GM23338 (cell line): ENCODE measurements around the gene IGSF1. TPM values are rescaled to one million over a fixed set of nuclear protein-coding genes. Genes with fewer than 3 reads are reported as not detected.

Experiments
- ATAC-seq: fragments of 200-7000 bp; cut with Tn5 transposase; 3 replicates; pipeline ENCODE4 v1.9.1; 2020
- DNase-seq: peaks from one replicate; pipeline ENCODE4 v3.0.0-alpha.2; 2015; ENCODE audit warnings: low spot score
- H2AFZ ChIP-seq: fragments of 200-600 bp; sonication (generic); 2 replicates; pipeline ENCODE4 v1.8.0; 2016; ENCODE audit warnings: antibody characterized with exemption, mild to moderate bottlenecking, moderate library complexity
- H3F3A ChIP-seq: fragments of 200-600 bp; sonication (generic); replicated peaks from 2 replicates; pipeline ENCODE4 v1.8.0; 2017; ENCODE audit warnings: antibody characterized with exemption, mixed run types, low read depth
- H3K27ac ChIP-seq: fragments of 200-600 bp; sonication (generic); 2 replicates; pipeline ENCODE4 v1.6.1; 2016; ENCODE audit warnings: low read depth
- H3K27me3 ChIP-seq: fragments of 200-600 bp; sonication (generic); 2 replicates; pipeline ENCODE4 v1.8.0; 2016; ENCODE audit warnings: mild to moderate bottlenecking, mixed run types, moderate library complexity; ENCODE audit not compliant: insufficient read depth
- H3K36me3 ChIP-seq: fragments of 200-600 bp; sonication (generic); 2 replicates; pipeline ENCODE4 v1.8.0; 2016; ENCODE audit warnings: mild to moderate bottlenecking; ENCODE audit not compliant: insufficient read depth
- H3K4me1 ChIP-seq: fragments of 200-600 bp; sonication (generic); 2 replicates; pipeline ENCODE4 v1.8.0; 2016; ENCODE audit warnings: mild to moderate bottlenecking, moderate library complexity; ENCODE audit not compliant: insufficient read depth
- H3K4me2 ChIP-seq: fragments of 200-600 bp; sonication (generic); 2 replicates; pipeline ENCODE4 v1.7.1; 2017; ENCODE audit warnings: mixed run types
- H3K4me3 ChIP-seq: fragments of 200-600 bp; sonication (generic); 2 replicates; pipeline ENCODE4 v1.6.1; 2016; ENCODE audit warnings: mixed run types
- H3K79me2 ChIP-seq: fragments of 200-600 bp; sonication (generic); replicated peaks from 2 replicates; pipeline ENCODE4 v1.8.0; 2017; ENCODE audit warnings: mild to moderate bottlenecking; ENCODE audit not compliant: insufficient read depth
- H3K9me2 ChIP-seq: fragments of 200-600 bp; sonication (generic); 2 replicates; pipeline ENCODE4 v1.8.0; 2017; ENCODE audit not compliant: insufficient read depth
- H4K20me1 ChIP-seq: fragments of 200-600 bp; sonication (generic); replicated peaks from 2 replicates; pipeline ENCODE4 v1.8.0; 2017; ENCODE audit warnings: mild to moderate bottlenecking; ENCODE audit not compliant: insufficient read depth
- H3K27ac Mint-ChIP-seq: 2 replicates; pipeline ENCODE4 v1.8.0; 2020; ENCODE audit warnings: inconsistent platforms, mild to moderate bottlenecking, moderate library complexity, mixed read lengths
- H3K27me3 Mint-ChIP-seq: 3 replicates; pipeline ENCODE4 v1.8.0; 2022; ENCODE audit warnings: low read depth, mild to moderate bottlenecking, moderate library complexity, mixed read lengths, inconsistent platforms; ENCODE audit not compliant: insufficient read depth, poor library complexity
- H3K36me3 Mint-ChIP-seq: 3 replicates; pipeline ENCODE4 v1.8.0; 2021; ENCODE audit warnings: low read depth, mild to moderate bottlenecking, inconsistent platforms, moderate library complexity, mixed read lengths
- H3K4me1 Mint-ChIP-seq: 3 replicates; pipeline ENCODE4 v1.8.0; 2020; ENCODE audit warnings: mild to moderate bottlenecking, inconsistent platforms, mixed read lengths
- H3K4me3 Mint-ChIP-seq: 3 replicates; pipeline ENCODE4 v1.8.0; 2021; ENCODE audit warnings: moderate library complexity, mild to moderate bottlenecking, inconsistent platforms, mixed read lengths
- H3K9me3 Mint-ChIP-seq: 3 replicates; pipeline ENCODE4 v1.8.0; 2020; ENCODE audit warnings: moderate library complexity, mild to moderate bottlenecking, inconsistent platforms, mixed read lengths
- CREB1 ChIP-seq: fragments of 250-450 bp; sonication (Bioruptor Pico); IDR thresholded peaks from 2 replicates; pipeline ENCODE4 v1.5.0; 2020; ENCODE audit warnings: low read depth, mild to moderate bottlenecking, moderate library complexity
- EZH2phosphoT487 ChIP-seq: fragments of 200-600 bp; sonication (generic); IDR thresholded peaks from one replicate; pipeline ENCODE4 v1.8.1; 2018; ENCODE audit warnings: antibody characterized with exemption; ENCODE audit not compliant: unreplicated experiment
- JUNB ChIP-seq: IDR thresholded peaks from one replicate; pipeline ENCODE4 v1.6.1; 2016; ENCODE audit warnings: antibody characterized with exemption; ENCODE audit not compliant: unreplicated experiment
- POLR2AphosphoS5 ChIP-seq: IDR thresholded peaks from 2 replicates; pipeline ENCODE4 v1.6.1; 2016; ENCODE audit warnings: antibody characterized with exemption, low read depth
- ZNF331 ChIP-seq: fragments of 250-450 bp; sonication (Bioruptor Pico); IDR thresholded peaks from 2 replicates; pipeline ENCODE4 v1.5.0; 2020; ENCODE audit warnings: low read depth, mild to moderate bottlenecking, moderate library complexity
- polyA plus RNA-seq: library from polyadenylated mRNA; unstranded; fragments of >200 nt; fragmentation: Nextera tagmentation; extraction: Ambion mirVana; gene quantifications from 2 replicates; pipeline ENCODE4 v1.2.1, GENCODE V29; 2016
- total RNA-seq: library from RNA; depleted of rRNA; stranded (reverse); fragments of >200 nt; shearing (Covaris generic); gene quantifications from 2 replicates; pipeline ENCODE4 v1.2.3, GENCODE V29; 2014
- TF ChIP-seq, protein P1 (sequence below): IDR thresholded peaks from one replicate; pipeline ENCODE4 v1.6.1; 2018; ENCODE audit warnings: antibody characterized with exemption; ENCODE audit not compliant: unreplicated experiment
- TF ChIP-seq, protein P2 (sequence below): IDR thresholded peaks from 2 replicates; pipeline ENCODE4 v1.6.1; 2016; ENCODE audit warnings: antibody characterized with exemption
- TF ChIP-seq, protein P3 (sequence below): fragments of 250-450 bp; sonication (Bioruptor Pico); IDR thresholded peaks from 2 replicates; pipeline ENCODE4 v1.5.0; 2020; ENCODE audit warnings: mild to moderate bottlenecking, moderate library complexity

Gene IGSF1
- total and polyA plus RNA-seq, 2 experiments from 2014 or later: 12.8 to 19.5 TPM

DNA sequence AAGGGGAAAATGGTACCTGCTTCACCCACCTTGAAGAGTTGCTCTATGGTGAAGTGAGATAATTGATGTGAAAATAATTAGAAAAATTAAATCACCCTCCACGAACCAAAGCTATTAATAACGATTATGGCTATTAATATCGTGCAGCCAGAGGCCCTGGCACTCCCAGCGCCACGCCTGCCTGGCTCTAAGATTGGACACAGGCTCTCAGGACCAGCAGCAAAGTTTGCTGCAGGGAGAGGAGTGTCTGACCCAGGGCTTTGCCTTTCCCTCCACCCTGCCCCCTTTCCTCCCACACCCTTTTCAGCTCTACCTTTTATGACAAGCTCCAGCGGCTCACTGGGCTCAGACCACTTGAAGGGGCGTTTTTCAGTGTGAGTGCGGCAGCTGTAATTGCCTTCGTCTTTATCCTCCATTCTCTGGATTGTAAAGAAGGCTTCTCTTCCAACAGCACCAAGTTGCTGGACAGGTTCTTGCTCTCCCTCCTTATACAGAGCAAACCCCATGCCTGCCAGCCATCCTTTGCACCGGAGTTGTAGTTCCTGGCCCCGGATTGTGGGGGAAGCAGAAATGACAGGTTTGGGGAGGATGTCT, 11.5 kb downstream of the IGSF1 start (continued):
- TF ChIP-seq, protein P1, sequence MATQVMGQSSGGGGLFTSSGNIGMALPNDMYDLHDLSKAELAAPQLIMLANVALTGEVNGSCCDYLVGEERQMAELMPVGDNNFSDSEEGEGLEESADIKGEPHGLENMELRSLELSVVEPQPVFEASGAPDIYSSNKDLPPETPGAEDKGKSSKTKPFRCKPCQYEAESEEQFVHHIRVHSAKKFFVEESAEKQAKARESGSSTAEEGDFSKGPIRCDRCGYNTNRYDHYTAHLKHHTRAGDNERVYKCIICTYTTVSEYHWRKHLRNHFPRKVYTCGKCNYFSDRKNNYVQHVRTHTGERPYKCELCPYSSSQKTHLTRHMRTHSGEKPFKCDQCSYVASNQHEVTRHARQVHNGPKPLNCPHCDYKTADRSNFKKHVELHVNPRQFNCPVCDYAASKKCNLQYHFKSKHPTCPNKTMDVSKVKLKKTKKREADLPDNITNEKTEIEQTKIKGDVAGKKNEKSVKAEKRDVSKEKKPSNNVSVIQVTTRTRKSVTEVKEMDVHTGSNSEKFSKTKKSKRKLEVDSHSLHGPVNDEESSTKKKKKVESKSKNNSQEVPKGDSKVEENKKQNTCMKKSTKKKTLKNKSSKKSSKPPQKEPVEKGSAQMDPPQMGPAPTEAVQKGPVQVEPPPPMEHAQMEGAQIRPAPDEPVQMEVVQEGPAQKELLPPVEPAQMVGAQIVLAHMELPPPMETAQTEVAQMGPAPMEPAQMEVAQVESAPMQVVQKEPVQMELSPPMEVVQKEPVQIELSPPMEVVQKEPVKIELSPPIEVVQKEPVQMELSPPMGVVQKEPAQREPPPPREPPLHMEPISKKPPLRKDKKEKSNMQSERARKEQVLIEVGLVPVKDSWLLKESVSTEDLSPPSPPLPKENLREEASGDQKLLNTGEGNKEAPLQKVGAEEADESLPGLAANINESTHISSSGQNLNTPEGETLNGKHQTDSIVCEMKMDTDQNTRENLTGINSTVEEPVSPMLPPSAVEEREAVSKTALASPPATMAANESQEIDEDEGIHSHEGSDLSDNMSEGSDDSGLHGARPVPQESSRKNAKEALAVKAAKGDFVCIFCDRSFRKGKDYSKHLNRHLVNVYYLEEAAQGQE: no peak
- no peak for TF ChIP-seq ZNF331 (CRISPR knock-in tag)
- TF ChIP-seq CREB1 (CRISPR knock-in tag): no peak
- TF ChIP-seq POLR2AphosphoS5: no peak

DNA sequence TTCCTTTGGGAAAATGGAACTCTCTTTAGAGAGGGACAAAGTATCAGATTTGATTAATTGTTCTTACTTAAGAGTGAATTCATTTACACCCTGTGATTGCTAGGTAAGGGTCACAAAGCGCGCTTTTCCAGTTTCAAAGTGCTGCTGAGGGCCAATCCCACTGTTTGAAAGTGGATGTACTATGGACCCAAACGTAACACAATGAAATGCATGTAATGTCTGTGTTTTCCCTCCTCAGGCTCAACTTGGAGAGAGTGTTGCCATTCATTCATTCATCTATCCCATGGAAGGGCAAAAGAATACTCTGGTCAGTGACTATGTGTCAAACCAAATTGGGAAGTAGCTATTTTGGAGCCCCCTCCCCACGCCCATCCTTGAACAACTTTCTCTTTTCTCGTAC, 16.1 kb downstream of the IGSF1 start:
- no peak overlapping the region for H3K4me3 Mint-ChIP-seq
- TF ChIP-seq EZH2phosphoT487 (no peak), JUNB (no peak), CREB1 (CRISPR knock-in tag) (no peak), POLR2AphosphoS5 (no peak), ZNF331 (CRISPR knock-in tag) (no peak)
- TF ChIP-seq, protein P1: no peak
- TF ChIP-seq, protein P2, sequence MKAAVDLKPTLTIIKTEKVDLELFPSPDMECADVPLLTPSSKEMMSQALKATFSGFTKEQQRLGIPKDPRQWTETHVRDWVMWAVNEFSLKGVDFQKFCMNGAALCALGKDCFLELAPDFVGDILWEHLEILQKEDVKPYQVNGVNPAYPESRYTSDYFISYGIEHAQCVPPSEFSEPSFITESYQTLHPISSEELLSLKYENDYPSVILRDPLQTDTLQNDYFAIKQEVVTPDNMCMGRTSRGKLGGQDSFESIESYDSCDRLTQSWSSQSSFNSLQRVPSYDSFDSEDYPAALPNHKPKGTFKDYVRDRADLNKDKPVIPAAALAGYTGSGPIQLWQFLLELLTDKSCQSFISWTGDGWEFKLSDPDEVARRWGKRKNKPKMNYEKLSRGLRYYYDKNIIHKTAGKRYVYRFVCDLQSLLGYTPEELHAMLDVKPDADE: no peak
- TF ChIP-seq, protein P3, sequence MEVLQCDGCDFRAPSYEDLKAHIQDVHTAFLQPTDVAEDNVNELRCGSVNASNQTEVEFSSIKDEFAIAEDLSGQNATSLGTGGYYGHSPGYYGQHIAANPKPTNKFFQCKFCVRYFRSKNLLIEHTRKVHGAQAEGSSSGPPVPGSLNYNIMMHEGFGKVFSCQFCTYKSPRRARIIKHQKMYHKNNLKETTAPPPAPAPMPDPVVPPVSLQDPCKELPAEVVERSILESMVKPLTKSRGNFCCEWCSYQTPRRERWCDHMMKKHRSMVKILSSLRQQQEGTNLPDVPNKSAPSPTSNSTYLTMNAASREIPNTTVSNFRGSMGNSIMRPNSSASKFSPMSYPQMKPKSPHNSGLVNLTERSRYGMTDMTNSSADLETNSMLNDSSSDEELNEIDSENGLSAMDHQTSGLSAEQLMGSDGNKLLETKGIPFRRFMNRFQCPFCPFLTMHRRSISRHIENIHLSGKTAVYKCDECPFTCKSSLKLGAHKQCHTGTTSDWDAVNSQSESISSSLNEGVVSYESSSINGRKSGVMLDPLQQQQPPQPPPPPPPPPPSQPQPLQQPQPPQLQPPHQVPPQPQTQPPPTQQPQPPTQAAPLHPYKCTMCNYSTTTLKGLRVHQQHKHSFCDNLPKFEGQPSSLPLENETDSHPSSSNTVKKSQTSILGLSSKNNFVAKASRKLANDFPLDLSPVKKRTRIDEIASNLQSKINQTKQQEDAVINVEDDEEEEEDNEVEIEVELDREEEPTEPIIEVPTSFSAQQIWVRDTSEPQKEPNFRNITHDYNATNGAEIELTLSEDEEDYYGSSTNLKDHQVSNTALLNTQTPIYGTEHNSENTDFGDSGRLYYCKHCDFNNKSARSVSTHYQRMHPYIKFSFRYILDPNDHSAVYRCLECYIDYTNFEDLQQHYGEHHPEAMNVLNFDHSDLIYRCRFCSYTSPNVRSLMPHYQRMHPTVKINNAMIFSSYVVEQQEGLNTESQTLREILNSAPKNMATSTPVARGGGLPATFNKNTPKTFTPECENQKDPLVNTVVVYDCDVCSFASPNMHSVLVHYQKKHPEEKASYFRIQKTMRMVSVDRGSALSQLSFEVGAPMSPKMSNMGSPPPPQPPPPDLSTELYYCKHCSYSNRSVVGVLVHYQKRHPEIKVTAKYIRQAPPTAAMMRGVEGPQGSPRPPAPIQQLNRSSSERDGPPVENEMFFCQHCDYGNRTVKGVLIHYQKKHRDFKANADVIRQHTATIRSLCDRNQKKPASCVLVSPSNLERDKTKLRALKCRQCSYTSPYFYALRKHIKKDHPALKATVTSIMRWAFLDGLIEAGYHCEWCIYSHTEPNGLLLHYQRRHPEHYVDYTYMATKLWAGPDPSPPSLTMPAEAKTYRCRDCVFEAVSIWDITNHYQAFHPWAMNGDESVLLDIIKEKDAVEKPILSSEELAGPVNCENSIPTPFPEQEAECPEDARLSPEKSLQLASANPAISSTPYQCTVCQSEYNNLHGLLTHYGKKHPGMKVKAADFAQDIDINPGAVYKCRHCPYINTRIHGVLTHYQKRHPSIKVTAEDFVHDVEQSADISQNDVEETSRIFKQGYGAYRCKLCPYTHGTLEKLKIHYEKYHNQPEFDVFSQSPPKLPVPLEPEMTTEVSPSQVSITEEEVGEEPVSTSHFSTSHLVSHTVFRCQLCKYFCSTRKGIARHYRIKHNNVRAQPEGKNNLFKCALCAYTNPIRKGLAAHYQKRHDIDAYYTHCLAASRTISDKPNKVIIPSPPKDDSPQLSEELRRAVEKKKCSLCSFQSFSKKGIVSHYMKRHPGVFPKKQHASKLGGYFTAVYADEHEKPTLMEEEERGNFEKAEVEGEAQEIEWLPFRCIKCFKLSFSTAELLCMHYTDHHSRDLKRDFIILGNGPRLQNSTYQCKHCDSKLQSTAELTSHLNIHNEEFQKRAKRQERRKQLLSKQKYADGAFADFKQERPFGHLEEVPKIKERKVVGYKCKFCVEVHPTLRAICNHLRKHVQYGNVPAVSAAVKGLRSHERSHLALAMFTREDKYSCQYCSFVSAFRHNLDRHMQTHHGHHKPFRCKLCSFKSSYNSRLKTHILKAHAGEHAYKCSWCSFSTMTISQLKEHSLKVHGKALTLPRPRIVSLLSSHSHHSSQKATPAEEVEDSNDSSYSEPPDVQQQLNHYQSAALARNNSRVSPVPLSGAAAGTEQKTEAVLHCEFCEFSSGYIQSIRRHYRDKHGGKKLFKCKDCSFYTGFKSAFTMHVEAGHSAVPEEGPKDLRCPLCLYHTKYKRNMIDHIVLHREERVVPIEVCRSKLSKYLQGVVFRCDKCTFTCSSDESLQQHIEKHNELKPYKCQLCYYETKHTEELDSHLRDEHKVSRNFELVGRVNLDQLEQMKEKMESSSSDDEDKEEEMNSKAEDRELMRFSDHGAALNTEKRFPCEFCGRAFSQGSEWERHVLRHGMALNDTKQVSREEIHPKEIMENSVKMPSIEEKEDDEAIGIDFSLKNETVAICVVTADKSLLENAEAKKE: no peak

More for the DNA sequence above, 16.1 kb downstream of the IGSF1 start:
- no peaks in the 10 kb centered on the region for H3K4me1 ChIP-seq
- no peaks in the 10 kb centered on the region for H3K36me3 ChIP-seq
- Mint-ChIP-seq H3K36me3 (peaks cover 20% of the 10 kb centered on the region; the same call in 2 of the 3 replicates), H3K4me1 (peaks cover 21% of the 10 kb centered on the region), H3K27me3 (no peaks in the 10 kb centered on the region), H3K9me3 (no peaks in the 10 kb centered on the region), H3K27ac (no peak overlapping the region)
- no peak overlapping the region for H2AFZ ChIP-seq
- no peaks in the 10 kb centered on the region for H3K79me2 ChIP-seq
- no peaks in the 10 kb centered on the region for H3F3A ChIP-seq
- H3K9me2 ChIP-seq: no peaks in the 10 kb centered on the region
- H3K4me3 ChIP-seq: no peak overlapping the region
- no peak overlapping the region for H3K27ac ChIP-seq
- no peaks in the 10 kb centered on the region for H4K20me1 ChIP-seq
- H3K4me2 ChIP-seq: no peak overlapping the region
- DNase-seq (no peak), ATAC-seq (no peak)
- H3K27me3 ChIP-seq: no peaks in the 10 kb centered on the region
